ENCODE results near the gene CDH13. TPM values are rescaled to one million over a fixed set of nuclear protein-coding genes. Genes with fewer than 3 reads are reported as not detected.

CDH13 gene
- total and polyA plus RNA-seq, 2 donors (not counting 1 experiment from before 2014, with no cell fraction given), result 27.6 to 96.7 TPM

DNA sequence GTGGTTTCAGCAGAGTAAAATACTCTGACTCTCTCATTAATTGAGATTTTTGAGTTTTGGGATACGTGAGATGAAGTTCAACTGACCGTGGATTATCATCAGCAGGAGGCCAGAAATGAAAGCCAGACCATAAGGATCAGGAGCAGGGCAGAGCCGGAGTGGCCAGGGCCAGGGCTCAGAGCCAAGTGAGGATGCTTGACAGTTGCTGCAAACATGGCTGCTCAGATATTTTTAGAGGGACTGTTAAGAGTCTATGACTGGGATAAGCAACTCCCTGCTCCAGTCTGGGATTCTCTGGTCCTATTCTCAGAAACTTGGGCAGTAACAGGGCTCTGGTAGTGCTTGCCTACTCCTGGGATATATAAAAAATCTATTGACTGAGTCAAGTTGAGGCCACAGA is 17.6 kb upstream of the CDH13 start:
- no peak for TF ChIP-seq CTCF (conservative IDR thresholded peaks at IDR 0.05 in 1 of 2, IDR thresholded peaks at IDR 0.05 in 1 of 2; ENCODE audit: low read depth in 1 of 2, low read length in 2 of 2)
- no peak for TF ChIP-seq EZH2 (IDR thresholded peaks at IDR 0.05; ENCODE audit: low read length, missing control alignments)
- H3K9ac ChIP-seq (ENCODE audit: insufficient read depth, low read length), result no peak overlapping the region

GRCh38 chr16:82612263-82612662 is 14.5 kb upstream of the CDH13 start:
- no peak for DNase-seq (ENCODE audit: low read depth in 2 of 2)
- Histone ChIP-seq H3K9me3 (ENCODE audit: control insufficient read depth, insufficient read depth, low read depth, low read length) (no peaks in the 10 kb centered on the region), H4K20me1 (ENCODE audit: control insufficient read depth, extremely low read depth, insufficient read depth, low read length) (no peaks in the 10 kb centered on the region), H3K79me2 (ENCODE audit: control insufficient read depth, insufficient read depth, low read length) (no peaks in the 10 kb centered on the region), H3K27ac (ENCODE audit: insufficient read depth, low read length) (no peak overlapping the region), H2AFZ (ENCODE audit: low read length) (no peak overlapping the region), H3K27me3 (ENCODE audit: control insufficient read depth, insufficient read depth, low read length) (peaks cover 3% of the 10 kb centered on the region), H3K4me1 (ENCODE audit: control insufficient read depth, extremely low read depth, insufficient read depth, low read length) (no peaks in the 10 kb centered on the region), H3K9ac (ENCODE audit: insufficient read depth, low read length) (no peak overlapping the region), H3K4me3 (replicated peaks in 1 of 4; ENCODE audit: control extremely low read depth in 1 of 4, insufficient read depth in 1 of 4, low read depth in 3 of 4, low read length in 4 of 4) (no peak overlapping the region), H3K36me3 (ENCODE audit: control insufficient read depth, insufficient read depth, low read length) (no peaks in the 10 kb centered on the region), H3K4me2 (ENCODE audit: extremely low read depth, insufficient read depth, low read length) (no peak overlapping the region)
- TF ChIP-seq EZH2 (IDR thresholded peaks at IDR 0.05; ENCODE audit: low read length, missing control alignments), result no peak
- no peak for TF ChIP-seq CTCF (conservative IDR thresholded peaks at IDR 0.05 in 1 of 2, IDR thresholded peaks at IDR 0.05 in 1 of 2; ENCODE audit: low read depth in 1 of 2, low read length in 2 of 2)

More for the DNA sequence above, 17.6 kb upstream of the CDH13 start:
- H3K79me2 ChIP-seq (ENCODE audit: control insufficient read depth, insufficient read depth, low read length), result no peaks in the 10 kb centered on the region
- no peaks in the 10 kb centered on the region for H3K36me3 ChIP-seq (ENCODE audit: control insufficient read depth, insufficient read depth, low read length)
- no peaks in the 10 kb centered on the region for H4K20me1 ChIP-seq (ENCODE audit: control insufficient read depth, extremely low read depth, insufficient read depth, low read length)
- DNase-seq (ENCODE audit: low read depth in 2 of 2), result no peak
- H3K4me3 ChIP-seq (replicated peaks in 1 of 4; ENCODE audit: control extremely low read depth in 1 of 4, insufficient read depth in 1 of 4, low read depth in 3 of 4, low read length in 4 of 4), result no peak overlapping the region
- no peaks in the 10 kb centered on the region for H3K9me3 ChIP-seq (ENCODE audit: control insufficient read depth, insufficient read depth, low read depth, low read length)
- H2AFZ ChIP-seq (ENCODE audit: low read length), result no peak overlapping the region
- H3K4me2 ChIP-seq (ENCODE audit: extremely low read depth, insufficient read depth, low read length), result no peak overlapping the region
- no peak overlapping the region for H3K27ac ChIP-seq (ENCODE audit: insufficient read depth, low read length)
- peaks cover 3% of the 10 kb centered on the region for H3K27me3 ChIP-seq (ENCODE audit: control insufficient read depth, insufficient read depth, low read length)
- no peaks in the 10 kb centered on the region for H3K4me1 ChIP-seq (ENCODE audit: control insufficient read depth, extremely low read depth, insufficient read depth, low read length)

DNA sequence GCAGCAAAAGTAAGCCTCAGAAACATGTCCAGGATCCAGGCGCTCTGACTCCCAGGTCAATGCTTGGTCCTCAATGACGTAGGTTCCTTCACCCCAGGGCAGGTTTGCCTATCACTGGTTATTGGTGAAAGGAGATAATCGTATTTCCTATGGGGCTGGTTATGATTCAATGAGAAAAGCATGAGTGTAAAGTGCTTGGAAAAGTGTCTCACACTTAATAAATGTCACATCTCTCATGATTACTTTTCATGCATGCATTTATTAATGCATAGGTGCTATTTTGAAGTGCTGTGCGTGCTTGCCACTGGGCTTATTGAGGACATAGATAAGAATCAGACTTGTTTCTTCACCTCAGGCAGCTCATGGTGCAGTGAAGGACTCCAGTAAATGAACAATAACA is 10.4 kb upstream of the CDH13 start:
- no peak for DNase-seq (ENCODE audit: low read depth in 2 of 2)
- Histone ChIP-seq H3K9ac (ENCODE audit: insufficient read depth, low read length) (no peak overlapping the region), H3K4me3 (replicated peaks in 1 of 4; ENCODE audit: control extremely low read depth in 1 of 4, insufficient read depth in 1 of 4, low read depth in 3 of 4, low read length in 4 of 4) (no peak overlapping the region), H3K9me3 (ENCODE audit: control insufficient read depth, insufficient read depth, low read depth, low read length) (no peaks in the 10 kb centered on the region), H3K36me3 (ENCODE audit: control insufficient read depth, insufficient read depth, low read length) (no peaks in the 10 kb centered on the region), H3K27me3 (ENCODE audit: control insufficient read depth, insufficient read depth, low read length) (peaks cover 6% of the 10 kb centered on the region), H3K4me1 (ENCODE audit: control insufficient read depth, extremely low read depth, insufficient read depth, low read length) (no peaks in the 10 kb centered on the region), H3K79me2 (ENCODE audit: control insufficient read depth, insufficient read depth, low read length) (no peaks in the 10 kb centered on the region), H3K4me2 (ENCODE audit: extremely low read depth, insufficient read depth, low read length) (no peak overlapping the region), H4K20me1 (ENCODE audit: control insufficient read depth, extremely low read depth, insufficient read depth, low read length) (no peaks in the 10 kb centered on the region), H3K27ac (ENCODE audit: insufficient read depth, low read length) (no peak overlapping the region), H2AFZ (ENCODE audit: low read length) (no peak overlapping the region)
- TF ChIP-seq CTCF (conservative IDR thresholded peaks at IDR 0.05 in 1 of 2, IDR thresholded peaks at IDR 0.05 in 1 of 2; ENCODE audit: low read depth in 1 of 2, low read length in 2 of 2), result no peak
- no peak for TF ChIP-seq EZH2 (IDR thresholded peaks at IDR 0.05; ENCODE audit: low read length, missing control alignments)

Measured in fibroblast of lung (primary cell).